ENCODE results near the gene L1CAM.

DNA sequence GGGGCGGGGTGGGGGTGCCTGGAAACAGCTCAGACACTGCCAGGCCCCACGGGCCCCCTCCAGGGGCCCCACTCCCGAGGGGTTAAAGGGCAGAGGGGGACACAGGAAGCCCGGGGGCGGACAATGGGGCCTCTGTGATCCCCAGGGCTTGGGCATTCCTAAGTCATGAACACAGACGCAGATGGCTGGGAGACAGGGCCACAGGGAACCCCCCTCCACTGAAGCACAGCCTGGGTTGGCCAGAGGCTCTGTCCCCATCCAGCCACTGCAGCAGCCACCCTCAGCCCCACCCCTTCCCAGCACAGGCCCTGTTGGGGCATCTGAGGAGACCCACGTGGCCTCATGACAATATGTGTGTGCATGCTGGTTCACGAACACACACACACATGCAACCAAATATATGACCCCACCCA is 3.9 kb downstream of the L1CAM start:
- TF ChIP-seq, protein P1, sequence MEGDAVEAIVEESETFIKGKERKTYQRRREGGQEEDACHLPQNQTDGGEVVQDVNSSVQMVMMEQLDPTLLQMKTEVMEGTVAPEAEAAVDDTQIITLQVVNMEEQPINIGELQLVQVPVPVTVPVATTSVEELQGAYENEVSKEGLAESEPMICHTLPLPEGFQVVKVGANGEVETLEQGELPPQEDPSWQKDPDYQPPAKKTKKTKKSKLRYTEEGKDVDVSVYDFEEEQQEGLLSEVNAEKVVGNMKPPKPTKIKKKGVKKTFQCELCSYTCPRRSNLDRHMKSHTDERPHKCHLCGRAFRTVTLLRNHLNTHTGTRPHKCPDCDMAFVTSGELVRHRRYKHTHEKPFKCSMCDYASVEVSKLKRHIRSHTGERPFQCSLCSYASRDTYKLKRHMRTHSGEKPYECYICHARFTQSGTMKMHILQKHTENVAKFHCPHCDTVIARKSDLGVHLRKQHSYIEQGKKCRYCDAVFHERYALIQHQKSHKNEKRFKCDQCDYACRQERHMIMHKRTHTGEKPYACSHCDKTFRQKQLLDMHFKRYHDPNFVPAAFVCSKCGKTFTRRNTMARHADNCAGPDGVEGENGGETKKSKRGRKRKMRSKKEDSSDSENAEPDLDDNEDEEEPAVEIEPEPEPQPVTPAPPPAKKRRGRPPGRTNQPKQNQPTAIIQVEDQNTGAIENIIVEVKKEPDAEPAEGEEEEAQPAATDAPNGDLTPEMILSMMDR (conservative IDR thresholded peaks at IDR 0.05; ENCODE audit: low read depth, low read length), result no peak
- TF ChIP-seq EZH2 (IDR thresholded peaks at IDR 0.05; ENCODE audit: borderline replicate concordance, low read depth, low read length, poor library complexity, severe bottlenecking), result no peak

All from A673 (cell line).